ENCODE measurements around the gene SULT1A4.
"Not testable (repeated sequence)": the region's sequence is repeated elsewhere in the genome, so short reads cannot be mapped to it uniquely, and the experiment has no call there.

Gene SULT1A4

GRCh38 chr16:29459706-29460646 is at the start of gene SULT1A4:
SULT1A4 (plus strand) TSS chr16:29459913; CDS start chr16:29461386, 1,473 bp downstream.
- not testable (repeated sequence) for H3K36me3 ChIP-seq (ENCODE audit: control insufficient read depth, insufficient read depth, low read length); H3K9ac ChIP-seq (ENCODE audit: low read length); H3K27me3 ChIP-seq (ENCODE audit: control insufficient read depth, insufficient read depth, low read length); H3K27ac ChIP-seq (ENCODE audit: low read depth, low read length); H3K4me1 ChIP-seq (ENCODE audit: control insufficient read depth, insufficient read depth, low read length); H3K9me3 ChIP-seq (ENCODE audit: control insufficient read depth, insufficient read depth, low read depth, low read length); H3K4me3 ChIP-seq (ENCODE audit: low read depth, low read length)

GRCh38 chr16:29423587-29423986 is 36.1 kb upstream of the SULT1A4 start:
- H3K4me1 ChIP-seq (ENCODE audit: control insufficient read depth, insufficient read depth, low read length); H3K4me3 ChIP-seq (ENCODE audit: low read depth, low read length); H3K27ac ChIP-seq (ENCODE audit: low read depth, low read length); H3K36me3 ChIP-seq (ENCODE audit: control insufficient read depth, insufficient read depth, low read length); H3K9ac ChIP-seq (ENCODE audit: low read length); H3K27me3 ChIP-seq (ENCODE audit: control insufficient read depth, insufficient read depth, low read length); H3K9me3 ChIP-seq (ENCODE audit: control insufficient read depth, insufficient read depth, low read depth, low read length): not testable (repeated sequence)

GRCh38 chr16:29425390-29425789 is 34.3 kb upstream of the SULT1A4 start:
- H3K27ac ChIP-seq (ENCODE audit: low read depth, low read length); H3K27me3 ChIP-seq (ENCODE audit: control insufficient read depth, insufficient read depth, low read length): not testable (repeated sequence)

GRCh38 chr16:29453754-29454153 is 6.0 kb upstream of the SULT1A4 start:
- H3K27me3 ChIP-seq (ENCODE audit: control insufficient read depth, insufficient read depth, low read length); H3K4me3 ChIP-seq (ENCODE audit: low read depth, low read length); H3K27ac ChIP-seq (ENCODE audit: low read depth, low read length); H3K9me3 ChIP-seq (ENCODE audit: control insufficient read depth, insufficient read depth, low read depth, low read length); H3K9ac ChIP-seq (ENCODE audit: low read length); H3K36me3 ChIP-seq (ENCODE audit: control insufficient read depth, insufficient read depth, low read length); H3K4me1 ChIP-seq (ENCODE audit: control insufficient read depth, insufficient read depth, low read length): not testable (repeated sequence)

More at GRCh38 chr16:29425390-29425789, 34.3 kb upstream of the SULT1A4 start:
- H3K4me3 ChIP-seq (ENCODE audit: low read depth, low read length); H3K4me1 ChIP-seq (ENCODE audit: control insufficient read depth, insufficient read depth, low read length); H3K9me3 ChIP-seq (ENCODE audit: control insufficient read depth, insufficient read depth, low read depth, low read length); H3K36me3 ChIP-seq (ENCODE audit: control insufficient read depth, insufficient read depth, low read length); H3K9ac ChIP-seq (ENCODE audit: low read length): not testable (repeated sequence)

GRCh38 chr16:29454269-29454668 is 5.4 kb upstream of the SULT1A4 start, which contains the start of the genes BOLA2 and SLX1B:
BOLA2 (minus strand) TSS chr16:29454351; CDS start chr16:29454253, 98 bp downstream.
SLX1B (plus strand) TSS chr16:29454533.
- H3K36me3 ChIP-seq (ENCODE audit: control insufficient read depth, insufficient read depth, low read length); H3K27ac ChIP-seq (ENCODE audit: low read depth, low read length); H3K4me3 ChIP-seq (ENCODE audit: low read depth, low read length); H3K9ac ChIP-seq (ENCODE audit: low read length); H3K27me3 ChIP-seq (ENCODE audit: control insufficient read depth, insufficient read depth, low read length); H3K9me3 ChIP-seq (ENCODE audit: control insufficient read depth, insufficient read depth, low read depth, low read length); H3K4me1 ChIP-seq (ENCODE audit: control insufficient read depth, insufficient read depth, low read length): not testable (repeated sequence)

GRCh38 chr16:29454828-29455227 is 4.9 kb upstream of the SULT1A4 start:
- not testable (repeated sequence) for H3K4me1 ChIP-seq (ENCODE audit: control insufficient read depth, insufficient read depth, low read length); H3K9me3 ChIP-seq (ENCODE audit: control insufficient read depth, insufficient read depth, low read depth, low read length); H3K27ac ChIP-seq (ENCODE audit: low read depth, low read length); H3K27me3 ChIP-seq (ENCODE audit: control insufficient read depth, insufficient read depth, low read length); H3K36me3 ChIP-seq (ENCODE audit: control insufficient read depth, insufficient read depth, low read length); H3K9ac ChIP-seq (ENCODE audit: low read length); H3K4me3 ChIP-seq (ENCODE audit: low read depth, low read length)

- H3K9ac ChIP-seq (ENCODE audit: low read length); H3K4me3 ChIP-seq (ENCODE audit: low read depth, low read length); H3K9me3 ChIP-seq (ENCODE audit: control insufficient read depth, insufficient read depth, low read depth, low read length); H3K27ac ChIP-seq (ENCODE audit: low read depth, low read length); H3K4me1 ChIP-seq (ENCODE audit: control insufficient read depth, insufficient read depth, low read length); H3K36me3 ChIP-seq (ENCODE audit: control insufficient read depth, insufficient read depth, low read length); H3K27me3 ChIP-seq (ENCODE audit: control insufficient read depth, insufficient read depth, low read length): not testable (repeated sequence)
These were observed 2.1 kb upstream of the SULT1A4 start for GRCh38 chr16:29457660-29458059.

- not testable (repeated sequence) for H3K27me3 ChIP-seq (ENCODE audit: control insufficient read depth, insufficient read depth, low read length); H3K9ac ChIP-seq (ENCODE audit: low read length); H3K36me3 ChIP-seq (ENCODE audit: control insufficient read depth, insufficient read depth, low read length); H3K9me3 ChIP-seq (ENCODE audit: control insufficient read depth, insufficient read depth, low read depth, low read length); H3K4me1 ChIP-seq (ENCODE audit: control insufficient read depth, insufficient read depth, low read length); H3K27ac ChIP-seq (ENCODE audit: low read depth, low read length); H3K4me3 ChIP-seq (ENCODE audit: low read depth, low read length)
These were observed 926 bp downstream of the SULT1A4 start for GRCh38 chr16:29460647-29461030.

- not testable (repeated sequence) for H3K4me1 ChIP-seq (ENCODE audit: control insufficient read depth, insufficient read depth, low read length); H3K27ac ChIP-seq (ENCODE audit: low read depth, low read length); H3K4me3 ChIP-seq (ENCODE audit: low read depth, low read length); H3K27me3 ChIP-seq (ENCODE audit: control insufficient read depth, insufficient read depth, low read length); H3K9me3 ChIP-seq (ENCODE audit: control insufficient read depth, insufficient read depth, low read depth, low read length); H3K36me3 ChIP-seq (ENCODE audit: control insufficient read depth, insufficient read depth, low read length); H3K9ac ChIP-seq (ENCODE audit: low read length)
These were observed 6.5 kb downstream of the SULT1A4 start for GRCh38 chr16:29465985-29466824.

- not testable (repeated sequence) for H3K9me3 ChIP-seq (ENCODE audit: control insufficient read depth, insufficient read depth, low read depth, low read length); H3K4me1 ChIP-seq (ENCODE audit: control insufficient read depth, insufficient read depth, low read length); H3K27me3 ChIP-seq (ENCODE audit: control insufficient read depth, insufficient read depth, low read length); H3K9ac ChIP-seq (ENCODE audit: low read length); H3K4me3 ChIP-seq (ENCODE audit: low read depth, low read length); H3K27ac ChIP-seq (ENCODE audit: low read depth, low read length); H3K36me3 ChIP-seq (ENCODE audit: control insufficient read depth, insufficient read depth, low read length)
These were observed 7.2 kb downstream of the SULT1A4 start for GRCh38 chr16:29466904-29467303.
